ENCODE measurements around the gene GTPBP3.
A peak's percentile ranks its signal among the peaks of the same experiment; 100 is the strongest.

The GTPBP3 gene

GRCh38 chr19:17390665-17391370, 53.5 kb downstream of the GTPBP3 start:
- DNase-seq, result peak; percentile 86

GRCh38 chr19:17391371-17392151, 54.2 kb downstream of the GTPBP3 start:
- no peak for DNase-seq
